Non-pigmented ciliary epithelial cell (primary cell): ENCODE measurements around the gene MAP3K14.

ENCODE experiments used
- DNase-seq: peaks from one replicate; pipeline ENCODE4 v3.0.0-alpha.2; 2010; ENCODE audit warnings: low read depth

Gene MAP3K14

DNA sequence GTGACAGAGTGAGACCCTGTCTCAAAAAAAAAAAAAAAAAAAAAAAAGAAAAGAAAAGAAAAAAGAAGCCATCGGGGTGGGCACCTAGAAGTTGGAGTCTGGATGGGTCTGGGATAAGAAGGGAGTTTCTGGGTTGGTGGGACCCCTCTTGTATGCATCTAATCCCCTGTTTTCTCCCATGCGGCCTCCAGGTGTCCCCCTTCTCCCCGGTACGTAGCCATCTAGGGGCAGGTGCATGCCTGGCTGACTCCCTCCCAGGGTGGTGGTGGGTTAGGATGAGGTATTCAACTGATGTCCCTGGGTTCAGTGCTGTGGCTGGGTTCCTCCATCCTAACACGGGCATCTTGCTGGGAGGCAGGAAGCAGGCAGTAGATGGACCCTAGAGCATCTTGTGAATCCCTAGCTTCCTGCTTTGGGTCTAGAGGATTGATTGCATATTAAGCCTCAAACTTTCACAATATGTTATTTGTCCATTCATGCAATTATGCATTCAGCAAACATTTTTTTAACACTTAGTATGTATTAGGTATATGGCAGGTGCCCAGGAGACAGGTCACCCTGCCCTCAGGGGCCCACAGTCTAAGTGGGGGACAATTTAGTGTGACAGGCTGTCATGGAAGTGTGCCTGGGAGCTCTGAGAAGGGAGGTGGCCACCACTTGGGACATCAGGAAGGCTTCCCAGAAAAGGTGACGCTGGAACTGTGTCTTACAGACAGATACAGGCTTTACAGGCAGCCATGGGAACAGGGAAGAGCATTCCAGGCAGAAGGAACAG lies 82.0 kb downstream of the MAP3K14 start:
- no peak for DNase-seq

DNA sequence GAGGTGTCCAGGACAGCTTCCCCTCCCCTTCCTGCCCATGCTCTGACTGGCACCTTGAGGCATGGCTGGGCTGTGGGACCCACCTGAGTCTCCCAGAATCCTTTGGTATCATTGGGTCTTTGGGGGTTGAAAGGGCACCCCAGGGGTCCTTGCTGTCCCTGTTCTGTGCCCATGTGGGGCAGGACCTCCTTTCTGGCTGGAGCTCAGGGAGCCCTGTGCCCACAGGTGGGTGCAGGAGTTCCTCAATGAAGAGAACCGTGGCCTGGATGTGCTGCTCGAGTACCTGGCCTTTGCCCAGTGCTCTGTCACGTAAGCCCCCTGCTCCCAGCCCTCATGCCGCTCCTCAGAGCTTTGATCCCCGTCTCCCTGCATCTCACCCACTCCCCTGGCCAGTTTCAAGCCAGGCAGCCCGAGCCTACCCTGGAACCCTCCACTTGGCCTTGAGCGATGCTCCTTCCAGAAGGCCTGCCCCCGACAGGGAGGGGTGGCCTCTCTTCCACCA lies 83.3 kb downstream of the MAP3K14 start:
- no peak for DNase-seq

DNA sequence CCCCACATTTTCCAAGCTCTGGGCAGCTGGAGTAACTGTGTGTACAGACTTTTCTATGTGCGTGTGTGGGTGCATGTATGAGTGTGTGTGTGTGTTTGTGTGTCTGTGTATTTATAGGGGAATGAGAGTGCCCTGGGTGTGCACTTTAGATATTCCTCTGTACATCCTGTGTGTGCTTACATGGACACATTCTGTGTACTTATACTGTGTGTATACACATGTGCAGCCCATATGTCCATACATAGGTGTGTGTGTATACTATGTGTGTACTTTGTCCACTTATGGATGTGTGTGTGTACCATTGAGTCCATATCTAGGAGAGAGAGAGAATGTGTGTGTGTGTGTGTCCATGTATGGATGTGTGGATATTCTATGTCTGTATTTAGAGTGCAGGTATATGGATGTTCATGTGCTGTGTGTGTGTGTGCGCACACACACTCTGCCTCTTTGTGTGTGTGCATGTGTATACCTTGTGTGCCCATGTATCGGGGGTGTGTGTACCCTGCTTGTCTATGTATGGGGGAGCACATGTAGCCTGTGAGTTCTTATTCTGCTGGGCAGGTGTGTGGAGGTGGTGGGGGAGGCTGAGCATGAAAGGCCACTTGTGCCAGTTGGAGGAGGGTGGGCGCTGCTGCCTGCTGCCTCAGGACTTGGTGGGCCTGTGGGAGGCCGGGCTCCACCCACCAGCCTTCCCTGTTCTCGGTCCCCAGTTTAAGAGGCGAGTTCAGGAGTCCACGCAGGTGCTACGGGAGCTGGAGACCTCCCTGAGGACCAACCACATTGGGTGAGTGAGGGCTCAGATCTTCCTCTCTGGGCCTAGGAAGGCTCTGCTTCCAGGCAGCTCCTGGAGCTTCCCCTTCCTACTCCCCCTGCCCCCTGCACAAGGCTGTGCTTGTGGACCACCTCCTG lies 84.1 kb downstream of the MAP3K14 start:
- DNase-seq: no peak

DNA sequence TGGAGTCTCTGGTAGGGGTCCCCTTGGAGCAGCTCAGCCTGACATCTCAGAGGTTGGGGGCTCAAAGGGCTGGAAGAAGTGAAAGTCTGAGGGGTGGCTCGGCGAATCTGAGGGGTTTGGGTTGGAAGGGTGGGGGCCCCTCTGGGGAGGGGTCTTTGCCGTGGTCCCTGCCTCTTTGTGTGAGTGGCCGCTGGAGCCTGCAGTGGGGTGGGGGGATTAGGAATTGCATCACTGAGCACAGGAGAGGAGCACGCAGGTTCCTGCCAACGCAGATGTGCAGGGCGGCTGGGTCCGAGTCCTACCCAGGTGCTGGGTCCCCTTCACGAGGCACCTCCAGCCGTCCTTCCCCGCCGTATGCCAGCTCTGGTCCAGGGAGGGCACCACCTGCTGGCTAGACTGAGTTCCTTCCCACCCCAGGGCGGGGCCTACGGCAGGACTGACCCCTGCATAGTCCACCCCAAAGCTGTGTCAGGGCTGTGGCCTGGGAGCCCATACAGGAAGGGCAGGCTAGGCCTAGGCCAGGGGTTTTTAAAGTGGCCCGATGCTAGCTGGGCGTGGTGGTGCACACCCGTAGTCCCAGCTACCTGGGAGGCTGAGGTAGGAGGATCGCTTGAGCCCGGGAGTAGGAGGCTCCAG lies 85.2 kb downstream of the MAP3K14 start:
- DNase-seq: no peak

DNA sequence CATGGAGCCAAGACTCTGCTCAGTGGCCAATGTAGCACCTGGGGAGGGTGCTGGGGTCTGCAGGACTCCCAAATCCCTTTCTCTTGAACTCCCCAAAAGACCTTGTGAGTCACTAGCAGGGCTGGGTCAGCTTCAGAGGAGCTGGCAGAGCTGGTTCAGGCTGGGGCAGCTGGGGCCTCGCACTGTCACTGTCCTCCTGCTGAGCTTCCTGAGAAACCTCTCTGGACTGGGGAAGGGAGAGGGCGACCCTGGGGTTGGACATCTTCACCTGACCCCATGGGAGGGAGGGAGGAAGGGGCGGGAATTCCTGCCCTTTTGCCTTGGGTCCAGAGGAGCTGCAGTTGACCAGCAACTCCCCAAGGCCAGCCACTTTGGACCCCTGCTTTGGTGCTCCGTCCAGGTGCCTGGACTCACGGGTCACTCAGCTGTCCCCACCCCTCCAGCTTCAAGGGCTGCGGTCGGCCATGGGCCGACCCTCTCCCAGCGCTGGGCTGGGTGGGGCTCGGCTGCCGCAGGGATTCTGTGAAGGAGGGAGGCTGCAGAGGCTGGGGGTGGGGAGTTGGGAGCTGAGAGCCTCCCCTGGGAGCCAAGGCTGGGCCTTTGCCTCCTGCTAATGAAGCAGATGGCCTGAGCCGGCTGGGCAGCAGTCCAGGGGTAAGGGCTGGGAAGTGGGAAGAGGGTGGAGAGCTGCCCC lies 85.9 kb downstream of the MAP3K14 start:
- DNase-seq: no peak

DNA sequence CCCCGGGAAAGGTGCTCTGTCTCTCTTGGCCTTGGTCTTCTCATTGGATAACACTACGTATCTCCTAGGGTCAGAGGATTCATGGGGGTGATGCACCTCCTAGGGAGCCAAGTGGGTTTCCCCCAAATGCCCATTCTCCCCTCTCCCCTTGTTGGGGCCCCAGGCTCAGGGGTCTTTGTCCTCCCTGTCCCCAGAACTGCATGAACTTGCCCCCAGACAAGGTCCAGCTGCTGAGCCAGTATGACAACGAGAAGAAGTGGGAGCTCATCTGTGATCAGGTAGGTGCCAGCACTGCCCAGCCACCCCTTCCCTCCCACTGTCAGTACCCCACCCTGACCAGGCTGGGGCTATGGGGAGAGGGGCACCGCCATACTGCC lies 86.4 kb downstream of the MAP3K14 start:
- no peak for DNase-seq

DNA sequence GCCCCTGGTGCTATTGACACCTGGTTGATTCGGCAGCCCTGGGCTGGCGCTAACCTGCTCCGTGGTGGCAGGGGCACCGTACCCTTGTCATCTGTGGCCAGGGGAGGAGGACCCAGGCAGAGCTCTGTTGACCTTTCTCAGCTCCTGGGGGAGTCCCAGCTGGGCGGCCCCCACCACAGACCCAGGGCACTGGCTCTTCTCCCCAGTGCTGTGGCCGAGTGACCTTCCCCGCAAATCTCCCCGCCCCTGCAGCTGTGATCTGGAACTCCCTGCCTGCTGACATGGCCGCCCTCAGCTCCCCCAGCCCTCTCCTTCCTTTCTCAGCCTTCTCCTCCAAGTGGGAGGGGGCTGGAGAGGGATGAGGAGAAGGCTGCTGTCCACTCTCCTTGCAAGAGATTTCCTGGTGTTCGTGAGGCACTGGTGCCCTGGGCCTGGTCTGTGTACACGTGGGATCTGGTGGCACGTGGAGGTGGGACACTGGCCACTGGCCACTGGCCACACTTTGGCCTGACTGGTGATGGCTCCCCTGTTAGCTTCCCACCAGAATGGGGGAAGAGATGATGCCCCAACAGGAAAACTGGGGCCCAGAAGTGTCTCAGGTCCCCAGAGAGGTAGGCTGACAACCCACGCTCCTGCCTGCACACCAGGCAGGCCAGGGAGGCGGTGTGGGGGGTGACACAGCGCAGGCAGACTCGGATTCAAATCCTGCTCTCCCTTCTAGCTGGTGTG lies 87.0 kb downstream of the MAP3K14 start:
- DNase-seq: no peak

DNA sequence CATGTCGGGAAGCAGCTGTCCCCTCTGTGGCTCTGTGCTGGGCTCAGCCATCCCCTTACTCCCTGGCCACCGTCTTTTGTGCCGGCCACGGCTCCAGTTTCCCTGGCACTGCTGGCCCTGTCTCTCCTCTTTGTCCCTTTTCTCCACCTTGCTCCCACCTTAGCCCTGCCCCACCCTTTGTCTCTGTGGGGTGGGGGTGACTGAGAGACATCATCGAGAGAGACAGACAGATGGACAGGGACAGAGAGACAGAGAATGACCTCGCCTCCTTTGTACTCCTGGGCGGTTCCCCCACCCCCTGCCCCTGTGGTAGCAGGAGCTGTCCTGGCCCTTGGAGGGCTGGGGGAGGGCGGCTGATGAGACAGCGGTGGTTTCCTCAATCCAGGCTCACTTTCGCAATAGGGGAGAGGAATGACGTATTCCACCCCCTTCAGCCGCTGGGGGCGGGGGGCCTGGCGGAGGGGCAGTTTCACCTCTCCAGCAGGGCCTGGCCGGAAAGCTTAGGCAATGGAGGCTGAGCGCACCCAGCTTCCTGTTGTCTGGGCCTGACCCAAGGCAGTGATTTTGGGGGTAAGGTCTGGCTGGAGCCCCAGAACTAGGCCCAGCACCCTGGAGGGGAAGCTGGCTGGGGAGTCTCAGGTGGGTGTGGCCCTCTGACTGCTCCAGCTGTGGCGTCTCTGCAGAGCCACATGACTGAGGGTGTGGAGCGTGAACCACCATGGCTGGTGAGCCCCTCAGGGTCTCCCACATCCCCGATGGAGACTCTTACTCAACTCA lies 87.9 kb downstream of the MAP3K14 start:
- peak; percentile 67 for DNase-seq

DNA sequence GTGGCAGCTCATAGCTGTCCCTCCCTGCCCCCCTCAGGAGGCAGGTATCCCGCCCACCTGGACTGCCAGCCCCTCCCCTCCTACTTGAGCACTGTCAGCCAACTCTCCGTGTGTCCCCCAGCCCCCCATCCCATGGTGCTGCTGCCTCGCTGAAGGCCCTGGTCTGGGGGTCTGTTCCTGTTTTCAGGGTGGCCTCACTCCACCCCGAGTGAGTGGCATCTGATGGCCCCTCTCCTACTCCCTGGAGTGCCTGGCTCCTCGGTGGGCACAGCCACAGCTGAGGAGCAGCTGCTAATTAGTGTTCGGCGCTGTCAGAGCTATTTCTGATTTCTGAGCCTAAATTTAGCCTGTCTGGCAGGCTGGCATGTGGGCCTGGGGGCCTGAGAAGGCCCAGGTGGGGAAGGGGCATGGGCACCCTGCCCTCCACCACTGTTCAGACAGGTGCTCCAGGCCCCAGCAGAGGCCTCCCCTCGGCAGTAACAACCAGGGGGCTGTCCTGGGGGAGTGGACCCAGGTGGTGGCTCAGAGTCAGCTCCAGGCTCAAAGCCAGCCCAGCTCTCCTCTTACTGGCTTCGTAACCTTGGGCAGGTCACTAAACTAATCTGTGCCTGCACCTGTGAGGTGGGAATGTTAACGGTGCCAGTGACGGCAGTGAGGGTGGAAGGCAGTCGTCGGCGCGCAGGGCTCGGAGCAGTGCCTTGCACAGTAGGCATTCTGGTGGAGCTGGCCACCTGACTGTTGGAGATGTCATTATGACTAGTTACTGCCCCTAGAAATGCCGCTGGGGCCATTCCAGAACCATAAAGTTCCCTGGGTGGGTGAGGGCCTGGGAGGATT lies 88.7 kb downstream of the MAP3K14 start:
- no peak for DNase-seq

DNA sequence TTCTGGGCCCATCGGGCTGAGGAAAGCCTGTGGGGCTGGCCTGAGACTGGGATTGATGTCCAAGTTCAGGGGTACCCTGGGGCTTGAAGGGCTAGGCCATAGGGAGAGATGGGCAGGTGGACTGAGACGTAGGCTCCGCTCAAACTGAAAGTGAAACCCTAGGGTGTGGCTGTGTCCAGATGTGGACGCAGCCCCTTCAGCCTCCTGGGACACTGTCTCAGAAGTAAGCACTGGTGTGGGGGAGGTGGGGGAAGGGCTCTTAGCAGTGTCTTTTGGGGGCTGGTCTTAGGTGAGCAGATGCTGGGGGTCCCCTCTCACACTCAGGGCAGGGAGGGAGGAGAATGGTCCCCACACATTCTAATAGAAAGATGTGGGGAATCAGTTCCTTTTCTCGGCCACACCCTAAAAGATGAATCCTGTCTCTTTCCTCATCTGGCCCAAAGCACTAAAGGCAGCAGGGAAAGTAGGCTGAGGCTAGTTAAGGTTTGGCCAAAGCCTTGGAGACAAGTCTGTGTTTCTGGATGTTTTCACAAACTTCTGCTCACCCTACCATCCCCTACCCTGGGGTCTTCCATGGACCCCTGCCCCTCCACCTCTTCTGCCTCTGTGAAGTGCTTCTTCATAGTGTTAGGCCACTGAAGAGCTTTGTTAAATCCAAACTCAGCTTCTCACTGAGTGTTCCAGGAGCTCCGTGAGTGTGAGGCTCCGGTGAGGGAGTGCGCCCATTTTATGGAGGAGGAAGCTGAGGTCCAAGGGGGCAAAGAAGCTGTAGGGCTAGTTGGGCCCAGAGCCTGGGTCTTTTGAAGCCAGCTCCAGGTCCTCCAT lies 89.5 kb downstream of the MAP3K14 start:
- DNase-seq: no peak

DNA sequence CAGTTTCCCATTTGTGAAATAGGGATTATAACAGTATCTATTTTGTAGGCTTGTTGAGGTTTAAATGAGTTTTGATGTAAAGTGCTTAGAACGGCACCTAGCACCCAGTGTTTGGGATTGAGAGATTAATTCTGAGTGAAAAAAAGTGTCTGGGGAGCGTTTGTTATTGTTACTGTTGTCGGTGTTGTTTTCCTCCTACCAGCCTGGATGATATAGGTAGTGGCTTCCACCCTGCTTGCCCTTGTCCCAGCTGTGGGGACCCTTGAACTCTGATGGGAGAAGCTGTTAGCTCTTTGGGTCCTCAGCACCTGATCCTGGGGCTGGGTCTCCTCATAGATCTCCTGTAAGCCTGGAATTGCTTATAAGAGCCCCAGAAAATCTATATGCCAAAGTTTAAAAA lies 90.2 kb downstream of the MAP3K14 start:
- no peak for DNase-seq

DNA sequence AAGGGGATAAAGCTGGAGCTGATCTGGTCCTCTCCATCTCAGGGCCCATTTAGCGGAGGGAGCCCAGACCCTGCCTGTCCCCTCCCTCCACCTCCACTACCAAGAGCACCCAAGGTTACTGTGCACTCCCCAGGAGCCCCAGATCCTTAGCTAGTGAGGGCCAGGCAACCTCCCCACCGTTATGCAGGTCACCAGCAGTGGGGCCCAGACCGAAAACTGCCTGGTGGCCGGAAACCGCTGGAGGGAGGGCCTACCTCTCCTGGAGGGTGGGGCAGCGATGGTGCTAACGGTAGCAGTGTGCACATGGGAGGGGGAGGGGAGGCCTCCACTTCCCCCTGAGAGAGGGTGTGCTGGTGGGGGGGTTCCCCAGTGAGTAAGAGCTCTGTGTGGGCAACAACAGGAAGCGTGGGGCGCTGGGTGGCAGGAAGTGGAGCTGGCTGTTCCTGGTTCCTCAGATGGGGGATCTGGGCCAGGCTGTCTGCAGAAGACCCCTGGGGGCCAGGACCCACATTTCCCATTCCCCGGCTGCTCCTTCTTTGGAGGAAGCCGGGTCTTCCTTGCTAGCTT lies 90.8 kb downstream of the MAP3K14 start:
- DNase-seq: no peak

DNA sequence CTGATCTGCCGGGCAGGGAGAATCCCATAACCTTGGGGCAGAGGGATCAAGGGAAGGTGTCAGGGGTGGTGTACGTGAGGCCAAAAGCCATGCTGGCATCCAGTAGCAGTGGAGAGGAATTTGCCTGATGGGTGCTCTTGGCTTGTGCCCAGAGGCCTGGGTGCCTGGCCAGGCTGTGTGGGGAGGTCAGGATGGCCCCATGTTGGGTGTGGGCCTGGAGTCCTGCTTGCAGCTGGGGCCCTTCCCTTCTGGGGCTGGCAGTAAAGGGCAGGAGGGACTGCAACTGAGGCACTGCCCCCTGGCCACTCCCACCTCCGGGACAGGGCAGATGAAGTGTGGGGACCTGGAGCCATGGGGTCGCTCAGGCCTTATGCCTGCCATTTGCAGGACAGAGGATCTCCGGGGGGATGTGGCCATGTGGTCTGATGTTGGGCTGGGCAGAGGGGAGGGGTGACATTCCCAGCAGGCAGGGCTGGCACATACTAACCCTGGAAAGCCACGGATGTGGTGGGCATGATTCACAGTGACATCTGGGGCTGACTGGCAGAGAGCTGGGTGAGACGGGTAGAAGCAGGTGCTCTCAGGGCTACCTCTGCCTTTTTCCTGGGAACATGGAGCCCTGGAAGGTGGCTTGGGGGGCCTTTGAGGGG lies 91.6 kb downstream of the MAP3K14 start:
- DNase-seq: no peak

DNA sequence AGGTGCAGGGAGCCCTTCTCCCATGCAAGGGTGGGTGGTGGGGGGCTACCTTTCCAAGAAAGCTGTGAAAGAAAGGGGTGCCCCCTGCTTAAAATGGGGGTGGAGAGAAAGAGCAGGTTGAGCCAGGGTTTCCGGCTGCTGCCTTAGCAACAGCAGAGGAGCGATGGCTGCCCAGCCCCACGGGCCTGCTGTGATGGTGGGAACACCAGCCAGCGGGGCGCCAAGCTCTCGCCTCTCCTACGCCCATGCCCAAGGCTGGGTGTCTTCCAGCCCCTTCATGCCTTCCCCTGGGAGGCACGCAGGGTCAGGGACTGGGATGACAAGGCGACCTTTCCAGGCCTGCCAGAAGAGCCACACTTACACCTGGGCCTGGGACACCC lies 92.2 kb downstream of the MAP3K14 start:
- DNase-seq: no peak

DNA sequence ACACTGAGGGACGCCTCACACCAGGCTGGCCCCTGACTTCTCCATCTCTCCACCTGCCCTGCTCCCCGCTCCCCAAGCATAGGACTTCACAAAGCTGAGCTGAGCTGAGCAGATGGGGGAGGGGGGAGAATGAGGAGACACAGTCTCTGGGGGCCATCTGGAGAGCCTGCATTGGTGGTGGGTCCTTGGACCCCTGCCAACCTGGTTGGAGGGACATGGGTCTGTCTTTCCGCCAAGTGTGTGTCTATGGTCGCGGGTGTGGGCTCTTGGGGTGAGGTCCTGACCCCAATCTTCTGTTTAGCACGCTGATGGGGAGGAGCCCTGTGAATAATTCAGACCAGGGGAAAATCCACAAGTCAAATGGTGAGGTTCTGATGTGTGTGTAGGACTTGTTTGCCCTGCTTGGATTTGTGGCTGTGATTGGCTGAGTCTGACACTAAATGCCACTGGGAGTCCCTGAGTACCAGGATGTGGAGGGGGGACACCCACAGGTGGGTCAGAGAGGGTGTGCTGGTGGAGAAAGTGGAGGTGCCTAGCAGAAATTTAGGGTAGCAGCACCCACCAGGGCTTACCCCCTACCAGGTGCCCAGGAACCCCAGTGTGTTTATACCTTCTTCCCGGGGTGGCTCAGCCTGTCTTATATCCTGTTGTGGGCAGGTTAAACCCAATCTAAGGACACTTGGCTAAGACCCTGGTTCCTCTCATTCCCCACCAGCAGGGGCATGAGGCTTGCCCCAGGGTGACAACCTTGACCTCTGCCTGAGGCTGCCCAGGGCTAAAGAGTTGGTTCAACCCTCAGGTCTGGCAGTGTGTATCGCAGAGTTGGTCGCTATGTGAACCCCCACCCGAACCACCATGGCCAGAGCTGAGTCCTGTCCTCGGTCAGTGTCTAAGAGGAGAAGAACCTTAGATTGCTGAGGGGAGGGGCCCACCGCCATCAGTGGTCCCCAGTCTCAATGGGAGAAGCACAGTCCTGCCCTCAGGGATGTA lies 93.0 kb downstream of the MAP3K14 start:
- DNase-seq: no peak

DNA sequence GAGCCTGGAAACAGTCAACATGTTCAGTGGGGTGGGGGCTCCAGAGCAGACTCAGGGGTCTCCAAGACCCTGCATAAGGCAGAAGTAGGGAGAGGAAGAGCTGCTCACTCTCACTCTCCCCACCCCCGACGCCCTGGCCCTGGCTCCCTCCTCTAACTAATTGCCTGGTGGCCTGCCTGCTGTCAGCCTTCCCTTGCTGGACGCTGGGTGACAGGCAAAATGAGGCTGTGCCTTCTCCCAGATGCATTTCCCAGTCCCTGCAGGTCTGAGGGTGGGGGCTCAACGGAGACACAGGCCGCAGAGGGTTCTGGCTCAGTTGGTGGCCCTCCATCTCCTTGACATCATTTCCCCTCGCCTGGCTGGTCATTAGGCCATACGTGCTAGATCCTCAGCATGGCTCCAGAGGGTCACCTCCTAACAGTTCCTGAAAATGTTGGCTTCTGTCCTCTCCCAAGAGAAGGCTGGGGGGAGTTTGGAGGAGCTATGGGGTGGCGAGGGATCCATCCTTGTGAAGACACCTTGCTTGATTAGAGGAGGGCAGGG lies 93.8 kb downstream of the MAP3K14 start:
- no peak for DNase-seq
